22Rv1 (cell line): ENCODE measurements around the gene SPECC1L.
"Not testable (repeated sequence)": the region's sequence is repeated elsewhere in the genome, so short reads cannot be mapped to it uniquely, and the experiment has no call there.

Experiments used
- ZFX ChIP-seq: fragments of 450-650 bp; IDR thresholded peaks from 2 replicates; pipeline ENCODE4 v1.6.1; 2017; ENCODE audit warnings: antibody characterized with exemption, borderline replicate concordance
- TF ChIP-seq, protein P1 (sequence below): fragments of 450-650 bp; IDR thresholded peaks from 2 replicates; pipeline ENCODE4 v1.5.1; 2017; ENCODE audit warnings: mild to moderate bottlenecking

- TF ChIP-seq, protein P1, sequence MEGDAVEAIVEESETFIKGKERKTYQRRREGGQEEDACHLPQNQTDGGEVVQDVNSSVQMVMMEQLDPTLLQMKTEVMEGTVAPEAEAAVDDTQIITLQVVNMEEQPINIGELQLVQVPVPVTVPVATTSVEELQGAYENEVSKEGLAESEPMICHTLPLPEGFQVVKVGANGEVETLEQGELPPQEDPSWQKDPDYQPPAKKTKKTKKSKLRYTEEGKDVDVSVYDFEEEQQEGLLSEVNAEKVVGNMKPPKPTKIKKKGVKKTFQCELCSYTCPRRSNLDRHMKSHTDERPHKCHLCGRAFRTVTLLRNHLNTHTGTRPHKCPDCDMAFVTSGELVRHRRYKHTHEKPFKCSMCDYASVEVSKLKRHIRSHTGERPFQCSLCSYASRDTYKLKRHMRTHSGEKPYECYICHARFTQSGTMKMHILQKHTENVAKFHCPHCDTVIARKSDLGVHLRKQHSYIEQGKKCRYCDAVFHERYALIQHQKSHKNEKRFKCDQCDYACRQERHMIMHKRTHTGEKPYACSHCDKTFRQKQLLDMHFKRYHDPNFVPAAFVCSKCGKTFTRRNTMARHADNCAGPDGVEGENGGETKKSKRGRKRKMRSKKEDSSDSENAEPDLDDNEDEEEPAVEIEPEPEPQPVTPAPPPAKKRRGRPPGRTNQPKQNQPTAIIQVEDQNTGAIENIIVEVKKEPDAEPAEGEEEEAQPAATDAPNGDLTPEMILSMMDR, result not testable (repeated sequence)
- TF ChIP-seq ZFX, result not testable (repeated sequence)
Observed at GRCh38 chr22:24287212-24287611, 16.6 kb downstream of the SPECC1L start.
